CD4-positive, alpha-beta T cell treated with Interleukin-1 beta for 1 hour (primary cell): ENCODE results near the gene OSBPL3.

ENCODE experiments used
- DNase-seq, 2 donors: peaks; one replicate each; pipeline ENCODE4 v3.0.0-alpha.2; 2020 to 2022

OSBPL3 gene

GRCh38 chr7:24857623-24858022, 122.4 kb downstream of the OSBPL3 start:
- no peak for DNase-seq

GRCh38 chr7:24854866-24855265, 125.1 kb downstream of the OSBPL3 start:
- DNase-seq, result no peak

GRCh38 chr7:24851786-24852185, 128.2 kb downstream of the OSBPL3 start:
- no peak for DNase-seq

GRCh38 chr7:24848878-24849277, 131.1 kb downstream of the OSBPL3 start:
- no peak for DNase-seq

GRCh38 chr7:24847754-24848153, 132.2 kb downstream of the OSBPL3 start:
- no peak for DNase-seq

GRCh38 chr7:24843821-24844434, 136.1 kb downstream of the OSBPL3 start:
- DNase-seq, result no peak

GRCh38 chr7:24842449-24843241, 137.3 kb downstream of the OSBPL3 start:
- no peak for DNase-seq

- DNase-seq, result no peak
These were observed 137.9 kb downstream of the OSBPL3 start for GRCh38 chr7:24842029-24842428.

- DNase-seq, result no peak
These were observed 139.4 kb downstream of the OSBPL3 start for GRCh38 chr7:24840563-24840962.

GRCh38 chr7:24836084-24836483, 143.9 kb downstream of the OSBPL3 start:
- DNase-seq, result peak in 1 of 2 donors; percentile 41

- DNase-seq, result no peak
These were observed 144.3 kb downstream of the OSBPL3 start for GRCh38 chr7:24835643-24836042.

GRCh38 chr7:24834128-24834798, 145.7 kb downstream of the OSBPL3 start:
- DNase-seq, result peak in 1 of 2 donors; percentile 54

GRCh38 chr7:24833549-24833948, 146.4 kb downstream of the OSBPL3 start:
- no peak for DNase-seq

- DNase-seq, result no peak
These were observed 148.7 kb downstream of the OSBPL3 start for GRCh38 chr7:24831240-24831639.

GRCh38 chr7:24830440-24831050, 149.4 kb downstream of the OSBPL3 start:
- no peak for DNase-seq

GRCh38 chr7:24829787-24830186, 150.2 kb downstream of the OSBPL3 start:
- no peak for DNase-seq

- no peak for DNase-seq
These were observed 150.9 kb downstream of the OSBPL3 start for GRCh38 chr7:24828891-24829661.

- no peak for DNase-seq
These were observed 152.4 kb downstream of the OSBPL3 start for GRCh38 chr7:24827589-24827988.

GRCh38 chr7:24827027-24827426, 153.0 kb downstream of the OSBPL3 start:
- DNase-seq, result no peak

- peak in 1 of 2 donors; percentile 25 for DNase-seq
These were observed 153.3 kb downstream of the OSBPL3 start for GRCh38 chr7:24826662-24827020.

- peak in 1 of 2 donors; percentile 14 for DNase-seq
These were observed 153.9 kb downstream of the OSBPL3 start for GRCh38 chr7:24825931-24826661.

GRCh38 chr7:24825381-24825794, 154.6 kb downstream of the OSBPL3 start:
- DNase-seq, result no peak
